Activated T-helper 9 cell treated with anti-CD3 and anti-CD28 coated beads, Interleukin-2, amount 50 U/mL, for 16 hours (primary cell): Measurements from ENCODE around the gene DFFB.
"Not testable (repeated sequence)": the region's sequence is repeated elsewhere in the genome, so short reads cannot be mapped to it uniquely, and the experiment has no call there.

Source experiments
- DNase-seq: peaks from one replicate; pipeline ENCODE4 v3.0.0-alpha.2; 2020; ENCODE audit warnings: low read depth

Gene DFFB

GRCh38 chr1:3910049-3910731 is 52.9 kb downstream of the DFFB start:
- DNase-seq: no peak

DNA sequence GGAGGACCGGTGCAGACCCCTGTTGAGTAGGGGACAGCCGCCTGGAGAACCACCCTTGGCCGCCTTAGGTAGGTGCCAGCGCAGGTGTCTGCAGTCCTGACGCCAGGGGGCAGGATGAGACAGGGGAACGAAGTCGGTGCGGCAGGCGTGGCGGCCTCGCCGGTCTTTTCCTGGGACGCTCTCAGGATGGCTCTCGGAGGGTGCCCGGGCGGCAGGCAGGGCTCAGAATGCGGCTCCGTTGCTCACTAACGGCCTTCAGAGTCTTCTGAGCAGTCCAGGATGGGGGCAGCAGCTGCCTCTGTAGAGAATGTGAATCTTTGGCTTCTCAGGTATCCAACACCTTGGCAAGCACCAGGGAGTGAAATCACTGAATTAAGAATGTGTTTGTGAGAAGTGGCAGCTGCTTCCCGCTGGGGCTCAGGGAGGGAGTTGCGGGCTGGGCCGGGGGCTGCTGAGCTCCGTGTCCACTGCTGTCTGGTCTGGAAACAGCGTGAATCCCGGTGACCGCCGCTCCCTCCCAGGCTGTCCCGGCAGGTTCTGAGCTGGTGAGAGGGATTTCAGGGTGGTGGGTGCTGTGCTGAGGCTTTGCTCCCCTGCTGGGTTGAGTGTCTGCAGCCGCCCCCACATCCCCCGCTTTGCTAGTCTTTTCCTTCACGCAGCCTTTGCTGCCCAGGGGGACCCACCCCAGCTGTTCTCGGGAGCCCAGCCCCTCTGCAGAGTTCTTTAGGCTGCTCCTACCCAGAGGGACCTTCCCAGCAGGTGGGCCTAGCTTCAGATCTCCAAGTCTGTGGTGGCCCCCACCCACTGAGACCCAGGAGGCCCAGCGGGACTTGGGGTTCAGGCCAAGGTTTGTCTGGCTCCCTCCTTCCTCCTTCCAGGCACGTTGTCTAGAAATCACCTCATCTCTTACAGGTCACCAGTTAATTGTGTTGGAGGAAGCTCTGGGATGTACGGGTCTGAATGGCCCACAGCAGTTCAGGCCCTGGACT is 53.9 kb downstream of the DFFB start:
- DNase-seq: peak; percentile 65

GRCh38 chr1:3911981-3912808 is 54.9 kb downstream of the DFFB start:
- DNase-seq: no peak

- DNase-seq: no peak
Observed at GRCh38 chr1:3912809-3913685, 55.8 kb downstream of the DFFB start.

DNA sequence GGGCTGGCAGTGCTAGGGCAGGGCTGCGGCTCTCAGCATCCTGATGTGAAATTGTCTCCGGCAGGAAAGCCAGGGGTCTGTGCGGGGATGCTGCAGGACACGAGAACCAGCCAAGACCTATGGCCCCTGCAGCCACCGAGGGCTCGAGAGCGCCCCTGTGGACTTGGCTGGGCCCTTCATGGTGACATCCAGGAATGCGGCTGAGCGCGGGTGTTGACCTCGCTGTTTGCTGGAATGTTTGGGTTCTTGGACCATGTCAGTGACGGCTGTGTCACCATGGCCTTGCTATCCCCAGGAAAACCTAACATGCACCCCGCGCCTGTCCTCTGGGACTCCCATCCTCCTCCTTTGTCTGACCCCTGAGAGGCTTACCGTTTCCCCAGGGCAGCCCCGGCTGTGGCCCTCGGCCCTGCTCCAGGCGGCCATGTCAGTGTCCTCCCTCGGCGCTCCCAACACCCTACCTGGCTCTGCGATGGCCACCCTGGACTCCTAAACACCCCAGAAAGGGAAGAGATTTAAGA is 57.1 kb downstream of the DFFB start:
- DNase-seq: no peak

GRCh38 chr1:3914911-3915310 is 57.6 kb downstream of the DFFB start:
- no peak for DNase-seq

DNA sequence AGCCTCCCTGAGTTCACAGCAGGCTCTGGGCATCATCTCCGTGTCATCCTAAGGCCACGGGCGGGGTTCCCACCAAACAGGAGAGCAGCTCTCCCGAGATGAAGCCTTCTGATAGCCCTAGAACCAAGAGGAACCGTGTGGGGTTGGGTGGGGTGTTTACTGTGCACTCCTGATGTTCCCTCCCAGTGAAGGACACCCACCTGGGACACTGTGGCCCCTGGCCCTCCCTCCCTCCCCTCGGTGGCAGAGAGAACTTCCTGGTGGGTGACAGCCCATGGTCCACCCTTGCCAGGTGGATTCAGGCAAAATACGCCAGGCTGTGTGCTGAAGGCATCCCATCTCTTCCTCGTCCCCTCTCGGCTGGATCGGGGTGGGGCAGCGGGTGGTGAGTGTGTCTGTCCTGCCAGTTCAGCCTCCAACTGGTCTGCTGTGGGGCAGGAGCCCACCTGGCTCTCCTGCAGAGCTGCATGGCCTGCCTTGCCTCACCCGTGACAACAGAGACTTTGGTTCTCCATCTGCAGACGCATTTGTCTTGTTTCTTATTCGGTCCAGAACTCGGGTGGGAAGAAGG is 58.4 kb downstream of the DFFB start:
- DNase-seq: no peak

- no peak for DNase-seq
Observed at GRCh38 chr1:3917761-3918160, 60.5 kb downstream of the DFFB start.

- not testable (repeated sequence) for DNase-seq
Observed at GRCh38 chr1:3918359-3918758, 61.1 kb downstream of the DFFB start.

DNA sequence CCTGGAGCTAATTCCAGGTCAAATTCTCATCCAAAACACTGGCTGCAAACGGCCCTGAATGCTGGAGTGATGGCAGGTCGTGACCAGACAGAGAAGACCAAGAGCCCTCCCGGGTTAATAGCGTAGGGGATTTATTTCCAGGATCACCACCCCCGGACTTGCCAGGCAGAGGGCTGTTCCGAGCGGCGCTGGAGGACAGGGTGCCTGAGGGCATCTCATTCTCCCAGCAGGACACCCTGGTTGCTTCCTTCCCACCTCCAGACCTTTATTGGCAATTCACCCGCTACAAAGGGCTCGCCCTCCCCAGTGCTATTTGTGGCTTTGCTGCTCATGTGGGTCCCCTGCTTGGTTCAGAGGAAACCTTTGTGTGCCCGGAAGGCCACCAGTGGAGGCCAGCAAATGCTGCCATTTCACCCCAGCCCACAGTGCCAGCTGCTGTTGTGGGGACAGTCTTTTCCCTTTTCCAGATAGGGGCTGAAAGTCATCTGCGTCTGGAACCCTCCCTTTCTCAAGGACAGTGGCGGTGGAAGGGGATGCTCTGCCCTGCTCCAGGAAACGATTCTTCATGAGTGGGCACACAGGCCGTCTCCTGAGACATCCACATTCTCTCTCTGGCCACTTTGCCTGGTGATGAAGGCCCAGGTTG is 61.8 kb downstream of the DFFB start:
- no peak for DNase-seq

DNA sequence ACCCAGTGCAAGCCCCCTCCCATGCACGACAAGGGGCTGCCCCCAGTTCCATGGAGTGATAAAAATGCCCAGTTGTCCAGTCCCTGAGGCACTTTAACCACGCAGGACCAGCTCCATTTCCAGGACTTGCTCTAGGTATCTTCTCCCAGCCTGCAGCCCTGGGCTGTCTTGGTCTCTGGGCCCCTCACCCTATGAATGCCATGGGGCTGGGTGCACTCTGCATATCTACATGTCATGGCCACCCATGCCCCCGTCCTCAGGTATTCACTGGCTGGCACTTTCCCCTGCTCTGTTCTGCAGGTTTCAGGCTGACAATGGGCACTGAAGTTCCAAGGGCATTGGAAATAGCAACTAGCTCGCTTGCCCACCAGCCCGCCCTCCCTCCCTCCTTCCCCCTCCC is 62.4 kb downstream of the DFFB start:
- no peak for DNase-seq

GRCh38 chr1:3921765-3922164 is 64.5 kb downstream of the DFFB start:
- no peak for DNase-seq

DNA sequence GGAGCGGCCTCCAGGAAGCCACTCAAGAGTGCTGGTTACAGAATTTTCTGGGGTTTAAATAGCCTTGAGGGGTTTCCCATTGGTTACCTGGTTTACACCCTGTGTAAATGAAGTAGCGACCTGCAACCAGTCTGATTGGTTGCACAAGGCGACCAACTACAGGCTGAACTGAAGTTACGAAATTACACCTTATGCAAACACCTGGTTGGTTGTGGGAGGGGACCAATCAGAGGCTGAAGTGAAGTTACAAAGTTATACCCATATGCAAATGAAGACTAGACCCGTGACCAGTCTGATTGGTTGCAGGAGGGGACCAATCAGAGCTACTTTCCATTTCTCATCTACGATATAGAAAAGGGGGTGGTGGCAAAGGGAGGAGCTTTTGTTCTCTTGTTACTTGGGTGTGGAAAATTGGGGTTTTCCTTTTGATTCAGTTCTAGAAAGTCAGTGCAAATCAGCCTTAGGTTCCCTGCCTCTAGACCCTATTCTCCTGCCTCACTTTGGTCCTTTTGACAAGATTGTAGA is 65.0 kb downstream of the DFFB start:
- no peak for DNase-seq

GRCh38 chr1:3922851-3923250 is 65.6 kb downstream of the DFFB start:
- DNase-seq: no peak

DNA sequence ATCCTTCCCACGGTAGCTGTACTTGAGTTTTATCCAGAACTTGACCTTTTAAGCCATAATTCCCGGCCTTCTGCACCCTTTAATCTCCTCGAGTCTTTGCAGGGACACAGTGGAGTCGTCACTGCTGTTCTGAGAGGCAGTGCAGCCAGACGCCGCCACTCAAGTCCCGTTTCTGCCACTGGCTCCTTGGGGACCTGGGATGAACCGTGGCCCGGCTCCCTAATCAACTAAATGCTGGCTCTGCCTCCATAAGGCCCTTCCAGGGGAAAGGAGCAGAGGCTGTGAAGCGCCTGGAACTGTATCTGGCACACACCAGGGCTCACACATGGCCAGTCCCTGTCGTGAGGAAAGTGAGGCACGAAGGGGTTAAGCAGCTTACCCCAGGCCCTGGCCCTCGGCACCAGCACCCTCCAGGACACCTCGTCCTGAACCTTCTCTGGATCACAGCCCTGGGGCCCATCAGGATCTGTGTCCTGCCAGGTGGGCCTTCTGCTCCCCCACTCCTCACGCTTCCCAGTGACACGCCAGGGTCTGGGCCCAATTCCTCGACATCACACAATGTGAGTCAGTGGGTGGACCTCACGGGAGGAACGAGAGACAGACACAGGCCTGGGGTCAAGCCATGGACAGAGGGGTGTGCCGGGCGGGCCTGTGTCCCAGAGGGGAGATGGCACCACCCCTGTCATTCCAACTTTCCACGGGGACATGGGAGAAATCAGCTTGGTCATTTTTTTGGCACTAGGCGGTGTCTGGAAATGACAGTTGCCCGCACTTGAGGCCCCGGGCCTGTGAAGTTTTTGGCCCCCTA is 66.3 kb downstream of the DFFB start:
- DNase-seq: no peak

- DNase-seq: no peak
Observed at GRCh38 chr1:3924186-3924824, 67.0 kb downstream of the DFFB start.

DNA sequence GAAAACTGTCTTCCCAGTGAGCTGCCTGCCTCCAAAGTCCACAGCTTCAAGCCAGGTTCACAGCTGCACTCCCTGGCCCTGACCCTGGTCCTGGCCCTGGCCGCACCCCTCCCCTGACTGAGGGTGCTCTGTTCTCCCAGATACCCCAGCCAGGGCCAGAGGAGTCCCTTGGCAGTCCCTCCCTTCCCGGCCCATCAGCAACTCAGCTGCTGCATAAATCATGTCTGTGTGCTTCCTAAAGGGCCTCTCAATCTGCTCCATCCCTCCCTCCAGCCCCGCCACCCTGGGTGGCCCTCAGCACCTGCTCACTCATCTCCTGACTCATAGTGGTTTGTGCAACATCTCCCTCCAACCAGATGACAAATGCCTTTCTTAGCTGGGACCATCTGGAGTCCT is 67.5 kb downstream of the DFFB start:
- no peak for DNase-seq

DNA sequence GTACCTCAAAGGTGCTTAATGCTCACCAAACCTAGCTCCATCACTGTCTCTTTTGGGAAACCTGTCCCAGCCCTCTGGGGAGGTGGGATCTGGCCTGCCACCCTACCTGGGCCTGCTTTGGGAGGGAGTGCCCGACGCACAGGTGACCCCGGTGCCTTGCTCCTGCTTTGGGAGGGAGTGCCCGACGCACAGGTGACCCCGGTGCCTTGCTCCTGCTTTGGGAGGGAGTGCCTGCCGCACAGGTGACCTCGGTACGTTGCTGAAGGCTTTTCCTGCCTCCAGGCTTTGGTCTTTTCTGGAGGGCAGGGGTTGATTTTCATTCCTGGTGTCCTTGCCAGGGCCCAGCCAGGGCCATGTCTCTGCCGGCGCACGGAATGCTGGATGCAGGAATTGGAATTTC is 68.0 kb downstream of the DFFB start:
- DNase-seq: no peak

- no peak for DNase-seq
Observed at GRCh38 chr1:3925762-3926161, 68.5 kb downstream of the DFFB start.
